ENCODE data around the gene SLC25A2.
"Not testable (repeated sequence)": the region's sequence is repeated elsewhere in the genome, so short reads cannot be mapped to it uniquely, and the experiment has no call there.

The SLC25A2 gene

GRCh38 chr5:141303756-141304155, at the start of gene SLC25A2:
TSS of gene SLC25A2 (minus strand) at chr5:141304049. CDS start at chr5:141303865, 184 bp downstream.
- in situ Hi-C loops (cut with MboI; ENCODE audit: low sequenced_read_pairs), result no loop called here

DNA sequence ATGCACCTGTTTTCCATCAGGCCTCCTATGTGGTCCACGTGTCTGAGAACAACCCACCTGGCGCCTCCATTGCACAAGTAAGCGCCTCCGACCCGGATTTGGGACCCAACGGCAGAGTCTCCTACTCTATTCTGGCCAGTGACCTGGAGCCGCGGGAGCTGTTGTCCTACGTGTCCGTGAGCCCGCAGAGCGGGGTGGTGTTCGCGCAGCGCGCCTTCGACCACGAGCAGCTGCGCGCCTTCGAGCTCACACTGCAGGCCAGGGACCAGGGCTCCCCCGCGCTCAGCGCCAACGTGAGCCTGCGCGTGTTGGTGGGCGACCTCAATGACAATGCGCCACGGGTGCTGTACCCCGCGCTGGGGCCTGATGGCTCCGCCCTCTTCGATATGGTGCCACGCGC, 47.7 kb upstream of the SLC25A2 start:
- in situ Hi-C loops (cut with MboI; ENCODE audit: low sequenced_read_pairs), result no loop called here

- in situ Hi-C loops (cut with MboI; ENCODE audit: low sequenced_read_pairs), result no loop called here
Measured at GRCh38 chr5:141349917-141350619, 46.2 kb upstream of the SLC25A2 start, which contains the start of gene PCDHGB1. TSS of gene PCDHGB1 (plus strand) at chr5:141350099. CDS start at chr5:141350261, 162 bp downstream.

DNA sequence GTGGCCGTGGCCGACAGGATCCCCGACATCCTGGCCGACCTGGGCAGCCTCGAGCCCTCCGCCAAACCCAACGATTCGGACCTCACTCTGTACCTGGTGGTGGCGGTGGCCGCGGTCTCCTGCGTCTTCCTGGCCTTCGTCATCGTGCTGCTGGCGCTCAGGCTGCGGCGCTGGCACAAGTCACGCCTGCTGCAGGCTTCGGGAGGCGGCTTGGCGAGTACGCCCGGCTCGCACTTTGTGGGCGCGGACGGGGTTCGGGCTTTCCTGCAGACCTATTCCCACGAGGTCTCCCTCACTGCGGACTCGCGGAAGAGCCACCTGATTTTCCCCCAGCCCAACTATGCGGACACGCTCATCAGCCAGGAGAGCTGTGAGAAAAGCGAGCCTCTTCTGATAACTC, 42.2 kb upstream of the SLC25A2 start:
- in situ Hi-C loops (cut with MboI; ENCODE audit: low sequenced_read_pairs), result not testable (repeated sequence)

- in situ Hi-C loops (cut with MboI; ENCODE audit: low sequenced_read_pairs), result no loop called here
Measured at GRCh38 chr5:141345327-141345726, 41.5 kb upstream of the SLC25A2 start.

GRCh38 chr5:141343953-141344463, 40.2 kb upstream of the SLC25A2 start:
- in situ Hi-C loops (cut with MboI; ENCODE audit: low sequenced_read_pairs), result no loop called here

DNA sequence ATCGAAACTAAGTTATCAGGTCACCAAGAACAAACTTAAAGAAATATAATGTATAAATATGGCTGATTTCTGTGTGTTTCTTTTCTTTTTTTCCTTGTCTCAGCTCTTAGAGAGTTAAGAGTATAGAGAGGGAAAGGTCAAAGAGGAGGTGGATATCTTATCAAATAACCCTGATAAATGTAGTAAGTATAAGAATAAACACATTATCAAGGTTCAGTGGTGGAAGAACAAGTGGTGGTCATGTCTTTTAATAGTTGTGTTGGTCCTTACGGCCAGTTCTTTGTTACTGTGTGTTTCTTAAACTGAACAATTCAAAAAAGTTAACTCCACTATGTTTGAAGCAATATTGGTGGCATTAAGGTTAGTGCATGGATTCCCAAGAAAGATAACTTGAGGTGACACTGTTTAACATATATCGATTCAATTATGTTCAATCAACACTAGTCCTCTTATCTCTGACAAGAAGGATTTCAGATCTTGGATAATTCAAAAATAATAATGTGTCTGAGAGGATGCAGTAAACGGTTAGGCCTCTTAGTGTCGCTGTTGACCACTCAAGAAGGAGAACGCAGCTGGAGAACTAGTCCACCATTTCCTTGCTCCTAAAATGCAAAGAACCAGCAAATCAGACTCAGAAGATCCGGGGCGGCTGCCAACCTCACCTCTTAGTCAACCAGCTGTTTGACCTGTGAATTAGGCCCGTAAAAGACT, 39.5 kb upstream of the SLC25A2 start, which contains the start of gene PCDHGA3:
TSS of gene PCDHGA3 (plus strand) at position 588 of the 711 bp plus-strand sequence. CDS start 205 bp downstream, outside the sequence.
- in situ Hi-C loops (cut with MboI; ENCODE audit: low sequenced_read_pairs), result no loop called here

DNA sequence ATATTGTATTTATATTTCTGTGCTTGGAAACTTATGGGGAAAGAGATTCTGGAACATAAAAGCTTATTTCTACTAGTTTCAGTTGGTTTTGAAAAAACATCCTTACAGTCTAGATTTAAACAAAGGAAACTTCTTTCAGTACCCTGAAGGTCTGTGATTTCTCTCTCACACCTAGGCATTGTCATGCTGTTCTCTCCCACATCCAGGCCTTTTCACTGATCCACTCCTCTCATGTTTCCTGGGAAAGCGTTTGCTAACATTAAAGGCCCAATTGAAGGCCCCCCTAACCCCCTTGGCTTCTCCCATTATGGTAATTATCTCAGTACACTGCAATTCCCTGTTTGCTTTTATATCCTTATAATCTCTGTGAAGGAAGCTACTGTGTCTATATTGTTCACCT, 38.9 kb upstream of the SLC25A2 start:
- in situ Hi-C loops (cut with MboI; ENCODE audit: low sequenced_read_pairs), result no loop called here

DNA sequence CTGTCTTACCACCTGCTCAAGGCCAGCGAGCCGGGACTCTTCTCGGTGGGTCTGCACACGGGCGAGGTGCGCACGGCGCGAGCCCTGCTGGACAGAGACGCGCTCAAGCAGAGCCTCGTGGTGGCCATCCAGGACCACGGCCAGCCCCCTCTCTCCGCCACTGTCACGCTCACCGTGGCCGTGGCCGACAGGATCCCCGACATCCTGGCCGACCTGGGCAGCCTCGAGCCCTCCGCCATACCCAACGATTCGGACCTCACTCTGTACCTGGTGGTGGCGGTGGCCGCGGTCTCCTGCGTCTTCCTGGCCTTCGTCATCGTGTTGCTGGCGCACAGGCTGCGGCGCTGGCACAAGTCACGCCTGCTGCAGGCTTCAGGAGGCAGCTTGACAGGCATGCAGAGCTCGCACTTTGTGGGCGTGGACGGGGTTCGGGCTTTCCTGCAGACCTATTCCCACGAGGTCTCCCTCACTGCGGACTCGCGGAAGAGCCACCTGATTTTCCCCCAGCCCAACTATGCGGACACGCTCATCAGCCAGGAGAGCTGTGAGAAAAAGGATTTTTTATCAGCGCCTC, 37.0 kb upstream of the SLC25A2 start:
- in situ Hi-C loops (cut with MboI; ENCODE audit: low sequenced_read_pairs), result not testable (repeated sequence)

- in situ Hi-C loops (cut with MboI; ENCODE audit: low sequenced_read_pairs), result no loop called here
Measured at GRCh38 chr5:141338538-141339306, 34.9 kb upstream of the SLC25A2 start, which contains the start of gene PCDHGA2. TSS of gene PCDHGA2 (plus strand) at chr5:141338760.

GRCh38 chr5:141332571-141332970, 28.7 kb upstream of the SLC25A2 start:
- in situ Hi-C loops (cut with MboI; ENCODE audit: low sequenced_read_pairs), result not testable (repeated sequence)

- in situ Hi-C loops (cut with MboI; ENCODE audit: low sequenced_read_pairs), result no loop called here
Measured at GRCh38 chr5:141330299-141331080, 26.6 kb upstream of the SLC25A2 start, which contains the start of gene PCDHGA1. TSS of gene PCDHGA1 (plus strand) at chr5:141330514.

- in situ Hi-C loops (cut with MboI; ENCODE audit: low sequenced_read_pairs), result no loop called here
Measured at GRCh38 chr5:141328231-141328630, 24.4 kb upstream of the SLC25A2 start.

DNA sequence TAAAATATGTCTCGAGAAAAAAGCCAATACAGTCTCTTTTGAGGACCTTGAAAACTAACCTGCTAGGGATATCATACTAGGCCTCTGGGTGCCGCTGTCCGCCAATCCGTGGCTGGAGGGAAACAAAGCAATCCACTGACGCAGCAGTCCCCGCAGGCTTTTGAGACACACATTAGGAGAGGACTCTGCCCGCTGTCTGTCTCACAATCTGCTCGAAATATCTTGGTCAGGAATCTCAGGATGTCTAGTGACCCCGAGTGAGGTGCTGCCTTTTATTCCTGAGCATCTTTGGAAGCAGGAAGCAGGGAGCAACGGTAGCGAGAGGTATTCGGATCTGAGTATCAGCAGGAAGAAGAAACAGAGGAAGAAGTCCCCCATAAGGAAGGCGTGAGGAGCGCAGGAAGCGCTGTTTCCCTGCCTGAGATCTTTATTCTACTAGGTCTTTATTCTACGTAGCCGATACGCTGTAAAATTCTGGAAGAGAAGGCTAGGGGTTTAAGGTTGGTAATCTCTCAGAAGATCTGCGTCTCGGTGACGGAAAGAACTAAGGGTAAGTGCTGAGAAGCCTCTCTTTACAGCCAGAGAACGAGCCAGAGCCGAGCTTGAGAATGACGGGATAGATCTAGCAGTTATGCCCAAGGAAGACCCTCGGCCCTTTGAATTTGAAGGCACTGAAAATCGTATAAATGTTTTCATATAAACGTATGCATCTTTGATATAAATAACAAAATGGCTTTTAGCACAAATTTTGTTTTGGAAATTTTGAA, 22.4 kb upstream of the SLC25A2 start:
- in situ Hi-C loops (cut with MboI; ENCODE audit: low sequenced_read_pairs), result no loop called here

DNA sequence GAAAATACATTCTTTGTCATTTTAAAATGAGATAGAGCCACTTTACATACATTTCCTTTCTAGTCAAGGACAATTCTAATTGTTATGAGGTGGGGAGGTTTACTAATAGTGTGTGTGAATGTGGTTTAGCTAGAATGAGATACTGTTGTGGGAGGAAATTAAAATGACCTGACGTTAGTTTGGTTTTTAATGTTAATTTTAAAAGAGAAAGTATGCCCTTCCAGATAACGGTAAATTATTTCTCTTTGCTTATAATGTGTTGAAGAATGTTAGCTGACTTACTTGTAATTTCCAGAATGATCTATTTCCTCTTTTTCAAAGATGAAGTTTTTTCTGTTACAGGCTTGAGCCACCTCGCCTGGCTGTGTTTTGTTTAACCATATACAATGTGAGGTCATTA, 18.4 kb upstream of the SLC25A2 start:
- in situ Hi-C loops (cut with MboI; ENCODE audit: low sequenced_read_pairs), result no loop called here

- in situ Hi-C loops (cut with MboI; ENCODE audit: low sequenced_read_pairs), result no loop called here
Measured at GRCh38 chr5:141320225-141321169, 16.6 kb upstream of the SLC25A2 start, which contains the start of gene TAF7. TSS of gene TAF7 (minus strand) at chr5:141320784. CDS start at chr5:141320044, 740 bp downstream.

DNA sequence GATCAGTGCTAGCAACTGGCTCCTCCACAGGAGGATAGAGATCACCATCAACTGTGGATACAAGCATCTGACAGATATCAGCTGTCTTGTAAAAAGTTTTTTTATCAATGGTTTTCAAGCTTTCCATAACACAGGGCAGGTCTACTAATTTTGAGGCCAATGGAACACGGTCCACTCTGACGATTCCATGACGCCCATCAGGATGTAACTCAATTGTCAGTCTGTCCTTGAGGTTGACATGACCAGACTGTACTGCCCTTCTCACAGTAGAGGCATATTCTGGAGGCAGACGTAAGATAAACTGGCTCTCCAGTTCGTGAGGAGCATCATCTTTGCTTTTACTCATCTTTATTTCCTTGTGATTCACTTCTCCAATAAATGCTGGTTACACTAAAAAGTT, 15.8 kb upstream of the SLC25A2 start:
- in situ Hi-C loops (cut with MboI; ENCODE audit: low sequenced_read_pairs), result no loop called here

GRCh38 chr5:141319202-141319601, 15.4 kb upstream of the SLC25A2 start:
- in situ Hi-C loops (cut with MboI; ENCODE audit: low sequenced_read_pairs), result no loop called here
